GM23338 (cell line): ENCODE measurements around the gene NRXN2.

Experiments
- CTCF ChIP-seq, 2 experiments: fragments of 200-600 bp in 1 of 2; sonication (generic) in 1 of 2; conservative IDR thresholded peaks; 2 replicates each; pipeline versions ENCODE4 v1.5.1 to v1.6.1; 2016 to 2017; ENCODE audit warnings: antibody characterized with exemption in 2 of 2, low read depth in 2 of 2, mild to moderate bottlenecking in 2 of 2, moderate library complexity in 1 of 2
- EZH2 ChIP-seq: fragments of 200-600 bp; sonication (generic); IDR thresholded peaks from one replicate; pipeline ENCODE4 v1.8.0; 2017; ENCODE audit warnings: antibody characterized with exemption, mild to moderate bottlenecking, low read depth; ENCODE audit not compliant: unreplicated experiment
- EZH2phosphoT487 ChIP-seq: fragments of 200-600 bp; sonication (generic); IDR thresholded peaks from one replicate; pipeline ENCODE4 v1.8.1; 2018; ENCODE audit warnings: antibody characterized with exemption; ENCODE audit not compliant: unreplicated experiment
- JUNB ChIP-seq: IDR thresholded peaks from one replicate; pipeline ENCODE4 v1.6.1; 2016; ENCODE audit warnings: antibody characterized with exemption; ENCODE audit not compliant: unreplicated experiment
- POLR2AphosphoS5 ChIP-seq: IDR thresholded peaks from 2 replicates; pipeline ENCODE4 v1.6.1; 2016; ENCODE audit warnings: antibody characterized with exemption, low read depth
- REST ChIP-seq: IDR thresholded peaks from one replicate; pipeline ENCODE4 v1.6.1; 2018; ENCODE audit warnings: antibody characterized with exemption; ENCODE audit not compliant: unreplicated experiment
- TF ChIP-seq, protein P1 (sequence below): IDR thresholded peaks from 2 replicates; pipeline ENCODE4 v1.6.1; 2016; ENCODE audit warnings: antibody characterized with exemption

GRCh38 chr11:64585150-64585549, 137.8 kb downstream of the NRXN2 start:
- no peak for TF ChIP-seq REST
- TF ChIP-seq CTCF (conservative IDR thresholded peaks at IDR 0.05; ENCODE audit: low read depth in 2 of 2), result no peak
- no peak for TF ChIP-seq POLR2AphosphoS5
- TF ChIP-seq EZH2, result no peak
- no peak for TF ChIP-seq EZH2phosphoT487
- TF ChIP-seq, protein P1, sequence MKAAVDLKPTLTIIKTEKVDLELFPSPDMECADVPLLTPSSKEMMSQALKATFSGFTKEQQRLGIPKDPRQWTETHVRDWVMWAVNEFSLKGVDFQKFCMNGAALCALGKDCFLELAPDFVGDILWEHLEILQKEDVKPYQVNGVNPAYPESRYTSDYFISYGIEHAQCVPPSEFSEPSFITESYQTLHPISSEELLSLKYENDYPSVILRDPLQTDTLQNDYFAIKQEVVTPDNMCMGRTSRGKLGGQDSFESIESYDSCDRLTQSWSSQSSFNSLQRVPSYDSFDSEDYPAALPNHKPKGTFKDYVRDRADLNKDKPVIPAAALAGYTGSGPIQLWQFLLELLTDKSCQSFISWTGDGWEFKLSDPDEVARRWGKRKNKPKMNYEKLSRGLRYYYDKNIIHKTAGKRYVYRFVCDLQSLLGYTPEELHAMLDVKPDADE, result no peak
- no peak for TF ChIP-seq JUNB
